GM19452 (cell line): ENCODE data around the gene ATG14.

Experiments used
- ATAC-seq: cut with Tn5 transposase; IDR thresholded peaks from one replicate; pipeline ENCODE4 v1.9.1; 2021; ENCODE audit not compliant: unreplicated experiment

Gene ATG14

DNA sequence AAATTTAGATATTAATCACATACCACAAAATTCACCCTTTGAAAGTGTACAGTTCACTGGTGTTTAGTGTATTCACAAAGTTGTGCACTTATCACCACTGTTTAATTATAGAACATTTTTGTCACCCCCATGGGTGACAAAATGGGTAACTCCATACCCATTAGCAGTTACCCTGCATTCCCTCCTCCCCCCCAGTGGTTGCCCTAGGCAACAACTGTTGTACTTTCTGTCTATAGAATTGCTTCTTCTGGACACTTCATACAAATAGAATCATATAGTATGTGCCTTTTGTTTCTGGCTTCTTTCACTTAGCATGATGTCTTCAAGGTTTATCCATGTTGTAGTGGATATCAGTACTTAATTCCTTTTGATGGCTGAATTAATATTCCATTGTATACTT lies 87.7 kb downstream of the ATG14 start:
- ATAC-seq = no peak

DNA sequence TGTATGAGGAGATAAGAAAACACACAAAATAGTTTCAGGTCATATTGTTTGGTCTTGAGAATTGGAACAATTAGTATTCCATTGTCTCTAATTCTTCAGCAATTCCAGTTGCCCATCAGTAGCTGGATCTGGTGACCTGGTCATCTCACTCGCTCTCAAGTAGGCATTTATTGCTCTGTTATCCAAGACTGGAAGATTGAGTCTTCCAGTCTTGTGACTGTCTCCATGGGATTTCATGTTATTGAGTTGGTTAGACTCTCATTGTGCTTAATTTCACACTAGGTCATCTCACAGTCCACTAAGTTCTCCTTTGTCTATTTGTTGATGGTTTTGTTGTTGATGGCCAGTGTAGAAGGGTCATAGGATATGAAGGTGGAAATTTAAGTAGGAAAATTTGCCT lies 92.9 kb downstream of the ATG14 start:
- ATAC-seq = no peak

DNA sequence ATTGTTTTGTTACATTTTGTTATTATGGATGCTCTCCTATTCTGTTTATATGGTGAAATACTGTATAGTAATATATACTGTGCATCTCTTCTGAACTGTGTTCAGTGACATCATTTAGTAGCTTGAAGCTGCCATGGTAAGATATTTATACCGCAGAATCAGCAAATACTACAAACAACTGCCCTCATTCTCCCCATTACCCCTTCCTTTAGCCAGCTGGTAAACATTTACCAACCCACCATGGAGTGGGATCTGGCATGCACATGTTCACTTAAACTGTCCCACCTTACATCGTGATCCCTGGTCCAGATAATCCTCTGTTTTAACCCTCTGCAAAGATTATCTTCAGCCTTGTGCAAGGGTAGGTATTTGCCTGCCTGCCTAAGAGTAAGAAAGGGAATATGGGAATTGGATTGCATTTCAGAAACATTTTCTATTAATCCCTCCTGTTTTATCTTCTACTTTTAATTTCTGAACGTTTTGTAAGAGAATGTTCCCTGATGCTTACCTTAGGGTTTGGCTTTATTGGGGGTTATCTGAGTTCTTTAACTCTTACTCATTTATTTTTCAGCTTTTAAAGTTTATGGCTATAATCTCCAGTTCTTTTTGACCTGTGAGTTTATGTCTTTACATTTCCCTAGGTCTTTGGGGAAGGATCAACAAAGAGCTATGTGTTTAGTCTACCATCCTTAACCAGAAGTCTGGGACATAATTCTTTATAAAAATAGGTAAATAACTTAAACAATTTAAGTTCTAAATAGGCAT lies 93.9 kb downstream of the ATG14 start:
- ATAC-seq = no peak

DNA sequence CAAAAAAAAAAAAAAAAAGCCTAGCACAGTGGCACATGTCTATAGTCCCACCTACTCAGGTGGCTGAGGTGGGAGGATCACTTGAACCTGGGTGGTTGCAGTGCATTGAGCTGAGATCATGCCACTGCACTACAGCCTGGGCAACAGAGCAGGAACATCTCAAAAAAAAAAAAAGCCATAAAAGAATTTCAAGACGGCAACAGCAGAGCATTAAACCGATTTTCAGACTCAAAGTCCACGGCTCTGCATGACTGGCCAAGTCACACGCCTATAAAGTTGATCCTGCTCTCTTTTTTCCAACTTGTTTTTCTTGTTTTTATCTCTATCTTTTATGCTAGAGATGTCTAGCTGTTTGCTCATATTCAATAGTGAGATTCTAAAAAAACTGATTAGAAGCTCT lies 95.1 kb downstream of the ATG14 start:
- ATAC-seq = no peak
